ENCODE data around the gene NPC1L1. TPM values are rescaled to one million over a fixed set of nuclear protein-coding genes. Genes with fewer than 3 reads are reported as not detected.

Gene NPC1L1
- total RNA-seq, 4 donors from 2014 or later: 0.17 to 3.2 (median 0.22) TPM; not detected in 1

- no peak for TF ChIP-seq CTCF (IDR thresholded peaks at IDR 0.05; ENCODE audit: low read depth)
Measured at GRCh38 chr7:44505595-44505994, 35.5 kb downstream of the NPC1L1 start.

GRCh38 chr7:44498230-44498954, 42.7 kb downstream of the NPC1L1 start:
- no peak for TF ChIP-seq CTCF (IDR thresholded peaks at IDR 0.05; ENCODE audit: low read depth)

GRCh38 chr7:44497155-44498027, 43.7 kb downstream of the NPC1L1 start:
- TF ChIP-seq CTCF (IDR thresholded peaks at IDR 0.05; ENCODE audit: low read depth): no peak

GRCh38 chr7:44496385-44496784, 44.7 kb downstream of the NPC1L1 start:
- no peak for TF ChIP-seq CTCF (IDR thresholded peaks at IDR 0.05; ENCODE audit: low read depth)

GRCh38 chr7:44494960-44495359, 46.2 kb downstream of the NPC1L1 start:
- TF ChIP-seq CTCF (IDR thresholded peaks at IDR 0.05; ENCODE audit: low read depth): no peak

GRCh38 chr7:44491229-44491628, 49.9 kb downstream of the NPC1L1 start:
- no peak for TF ChIP-seq CTCF (IDR thresholded peaks at IDR 0.05; ENCODE audit: low read depth)
